Right lobe of liver (tissue), 6 donors: ENCODE measurements around the gene EIF6. TPM values are rescaled to one million over a fixed set of nuclear protein-coding genes. Genes with fewer than 3 reads are reported as not detected.
A peak's percentile ranks its signal among the peaks of the same experiment; 100 is the strongest.

Source experiments
- ATAC-seq, 4 donors: fragments of 200-7000 bp; cut with Tn5 transposase; one replicate each; pipeline ENCODE4 v1.9.1; 2020; ENCODE audit warnings: mild to moderate bottlenecking in 4 of 4, moderate library complexity in 4 of 4
- DNase-seq, 3 donors: peaks; one replicate each; pipeline ENCODE4 v3.0.0-alpha.2; 2020
- H3K27ac ChIP-seq, 3 donors: fragments of 200-600 bp; one replicate each; pipeline ENCODE4 v1.8.0; 2022
- H3K27me3 ChIP-seq, 2 donors: fragments of 200-600 bp; one replicate each; pipeline ENCODE4 v1.8.0; 2022
- H3K36me3 ChIP-seq, 4 donors: fragments of 200-600 bp; sonication (generic) in 1 of 4; one replicate each; pipeline versions ENCODE4 v1.5.1 to v1.8.0; 2017 to 2022; ENCODE audit warnings: control low read depth in 1 of 4
- H3K4me1 ChIP-seq, 4 donors: fragments of 200-600 bp; sonication (generic) in 1 of 4; one replicate each; pipeline versions ENCODE4 v1.5.1 to v1.8.0; 2017 to 2022; ENCODE audit warnings: control low read depth in 1 of 4
- H3K4me3 ChIP-seq, 3 donors: fragments of 200-600 bp; one replicate each; pipeline ENCODE4 v1.8.0; 2022
- H3K9me3 ChIP-seq, 4 donors: fragments of 200-600 bp; sonication (generic) in 1 of 4; one replicate each; pipeline versions ENCODE4 v1.5.1 to v1.8.0; 2017 to 2022; ENCODE audit warnings: control low read depth in 1 of 4
- POLR2A ChIP-seq: fragments of 450-650 bp; IDR thresholded peaks from one replicate; pipeline ENCODE4 v1.6.1; 2017; ENCODE audit warnings: antibody characterized with exemption, mild to moderate bottlenecking
- WGBS: methylation state at CpG from one replicate; pipeline ENCODE4 v1.1.6; 2018; ENCODE audit warnings: low coverage, low lambda C conversion rate; ENCODE audit not compliant: insufficient coverage; ENCODE audit errors: missing lambda C conversion rate; 5-methylcytosine and 5-hydroxymethylcytosine counted together
- intact Hi-C, 2 donors: fragments of 100-400 bp; cut with DNase I; formaldehyde crosslinking; loops; one replicate each; pipeline versions ENCODE4 v1.11.2 to v1.14.1; 2022
- total RNA-seq, 6 experiments: library from RNA; depleted of rRNA in 2 of 6; stranded (reverse); fragments of >200 nt in 2 of 6; fragmentation: NEBNext Ultra II Directional in 3 of 6; extraction: Animal tissue kit (Norgen Biotek cat#: 25700) in 3 of 6; gene quantifications; one replicate each; pipeline versions ENCODE4 v1.1.0 to v1.2.4, GENCODE V29; 2016 to 2023
- TF ChIP-seq, protein P1 (sequence below), 4 donors: fragments of 200-600 bp in 3 of 4; fragments of 450-650 bp in 1 of 4; IDR thresholded peaks; one replicate each; pipeline versions ENCODE4 v1.5.1 to v1.8.0; 2016 to 2022; ENCODE audit warnings: antibody characterized with exemption in 4 of 4, mild to moderate bottlenecking in 2 of 4
- donor health status: DM: no; HTN: yes; CAD: no.
- donor health status: DM: no; HTN: no; CAD: no.
- donor health status: DM: no; HTN: no; CAD: no.
- donor health status: DM: no; HTN: yes; CAD: no.
- donor health status: DM: no; HTN: yes; CAD: no.

Gene EIF6
- total RNA-seq, 6 experiments from 2014 or later = 73.6 to 131 (median 83.3) TPM

DNA sequence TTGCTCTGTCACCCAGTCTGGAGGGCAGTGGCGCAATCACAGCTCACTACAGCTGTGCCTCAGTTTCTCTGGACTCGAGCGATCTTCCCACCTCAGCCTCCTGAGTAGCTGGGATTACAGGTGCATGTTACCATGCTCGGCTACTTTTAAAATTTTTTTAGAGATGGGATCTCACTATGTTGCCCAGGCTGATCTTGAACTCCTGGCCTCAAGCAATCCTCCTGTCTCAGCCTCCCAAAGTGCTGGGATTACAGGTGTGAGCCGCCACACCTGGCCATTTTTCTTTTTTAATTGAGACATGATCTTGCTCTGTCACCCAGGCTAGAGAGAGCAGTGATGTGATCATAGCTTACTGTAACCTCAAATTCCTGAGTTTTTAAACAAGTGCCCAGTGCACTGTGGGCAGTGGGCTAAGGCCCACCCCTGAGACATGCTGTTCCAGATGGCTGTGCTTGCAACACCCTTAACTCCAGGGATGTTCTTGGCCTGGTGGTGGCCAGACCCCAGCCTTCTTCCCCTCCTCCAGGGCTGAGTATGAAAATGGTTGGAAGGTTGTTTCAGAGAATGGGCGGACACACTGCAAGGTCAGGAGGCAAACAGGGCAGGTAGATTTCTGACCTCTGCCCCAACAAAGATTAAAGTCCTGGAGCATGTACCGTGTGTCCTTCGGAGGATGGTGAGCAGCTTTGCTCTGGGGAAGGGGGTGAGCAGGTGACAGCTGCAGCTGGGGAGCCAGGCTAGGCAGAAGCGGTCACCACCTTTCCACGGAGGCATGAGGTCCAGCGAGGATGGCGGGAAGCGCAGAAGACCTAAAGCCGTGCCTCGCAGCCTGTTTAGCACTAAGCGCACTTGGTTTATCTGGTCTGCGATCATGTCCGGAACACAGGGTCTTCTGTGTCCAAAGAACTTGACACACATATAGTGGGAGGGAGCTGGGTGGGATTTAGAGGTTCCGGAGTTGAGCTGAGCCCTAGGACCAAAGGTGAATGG, 9.0 kb upstream of the EIF6 start:
- peaks cover 0 to 6% (median 0%) of the 10 kb centered on the region in 4 donors for H3K4me1 ChIP-seq
- intact Hi-C loops = no loop called here
- TF ChIP-seq, protein P1, sequence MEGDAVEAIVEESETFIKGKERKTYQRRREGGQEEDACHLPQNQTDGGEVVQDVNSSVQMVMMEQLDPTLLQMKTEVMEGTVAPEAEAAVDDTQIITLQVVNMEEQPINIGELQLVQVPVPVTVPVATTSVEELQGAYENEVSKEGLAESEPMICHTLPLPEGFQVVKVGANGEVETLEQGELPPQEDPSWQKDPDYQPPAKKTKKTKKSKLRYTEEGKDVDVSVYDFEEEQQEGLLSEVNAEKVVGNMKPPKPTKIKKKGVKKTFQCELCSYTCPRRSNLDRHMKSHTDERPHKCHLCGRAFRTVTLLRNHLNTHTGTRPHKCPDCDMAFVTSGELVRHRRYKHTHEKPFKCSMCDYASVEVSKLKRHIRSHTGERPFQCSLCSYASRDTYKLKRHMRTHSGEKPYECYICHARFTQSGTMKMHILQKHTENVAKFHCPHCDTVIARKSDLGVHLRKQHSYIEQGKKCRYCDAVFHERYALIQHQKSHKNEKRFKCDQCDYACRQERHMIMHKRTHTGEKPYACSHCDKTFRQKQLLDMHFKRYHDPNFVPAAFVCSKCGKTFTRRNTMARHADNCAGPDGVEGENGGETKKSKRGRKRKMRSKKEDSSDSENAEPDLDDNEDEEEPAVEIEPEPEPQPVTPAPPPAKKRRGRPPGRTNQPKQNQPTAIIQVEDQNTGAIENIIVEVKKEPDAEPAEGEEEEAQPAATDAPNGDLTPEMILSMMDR (IDR thresholded peaks at IDR 0.05) = no peak
- no peak for TF ChIP-seq POLR2A
- H3K4me3 ChIP-seq = no peak overlapping the region
- H3K27me3 ChIP-seq = no peaks in the 10 kb centered on the region
- ATAC-seq = peak in 1 of 4 donors; percentile 14
- no peaks in the 10 kb centered on the region for H3K36me3 ChIP-seq
- 89% methylated on average over 6 of the region's 19 CpGs for WGBS
- H3K9me3 ChIP-seq = no peaks in the 10 kb centered on the region
- no peak overlapping the region for H3K27ac ChIP-seq
- peak in 1 of 3 donors; percentile 34 for DNase-seq

DNA sequence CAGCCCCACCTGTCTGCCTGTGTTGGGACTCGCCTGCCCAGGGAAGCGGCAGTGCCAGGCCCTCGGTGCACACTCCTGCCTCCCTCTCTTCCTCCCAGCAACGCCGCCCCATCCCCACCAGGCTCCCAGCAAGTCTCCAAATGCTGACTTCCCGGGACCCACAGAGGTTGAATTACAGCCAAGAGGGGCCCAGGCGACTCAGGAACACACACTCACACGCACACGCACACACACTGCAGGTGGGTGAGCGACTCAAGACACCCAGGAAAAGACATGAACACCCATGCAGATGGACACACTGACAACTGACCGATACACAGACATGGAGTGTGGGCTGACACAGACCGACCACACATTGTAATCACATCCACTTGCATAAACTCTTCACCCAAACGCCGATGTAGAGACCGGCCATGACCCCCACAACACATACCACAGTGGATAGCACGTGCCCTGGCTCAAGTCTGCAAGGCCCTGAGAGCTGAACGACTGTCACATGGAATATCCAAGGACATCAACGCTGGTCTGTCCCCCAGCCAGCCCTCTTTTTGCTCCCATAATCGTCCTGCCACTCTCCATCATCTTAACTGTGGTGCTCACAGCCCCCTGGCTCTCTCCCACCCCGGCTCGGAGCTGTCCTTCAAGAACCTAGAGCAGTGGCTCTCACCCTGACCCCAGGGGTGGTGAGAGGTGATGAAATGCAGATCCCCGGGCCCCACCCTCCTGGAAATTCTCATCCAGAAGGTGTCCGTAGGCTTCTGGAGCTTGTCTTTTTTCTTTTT, 8.1 kb upstream of the EIF6 start:
- TF ChIP-seq, protein P1 (IDR thresholded peaks at IDR 0.05) = no peak
- TF ChIP-seq POLR2A = no peak
- ATAC-seq (no peak), DNase-seq (peak in 1 of 3 donors; percentile 28)
- H3K9me3 ChIP-seq = no peaks in the 10 kb centered on the region
- H3K4me1 ChIP-seq = peaks cover 0 to 6% (median 0%) of the 10 kb centered on the region in 4 donors
- intact Hi-C loops = no loop called here
- H3K27me3 ChIP-seq = no peaks in the 10 kb centered on the region
- H3K4me3 ChIP-seq = no peak overlapping the region
- 73% methylated on average over 12 of the region's 23 CpGs for WGBS
- H3K36me3 ChIP-seq = no peaks in the 10 kb centered on the region
- no peak overlapping the region for H3K27ac ChIP-seq

- Histone ChIP-seq H3K36me3 (no peaks in the 10 kb centered on the region), H3K27me3 (no peaks in the 10 kb centered on the region), H3K4me1 (peaks cover 0 to 7% (median 1%) of the 10 kb centered on the region in 4 donors), H3K27ac (no peak within 1 kb of the TSS), H3K9me3 (no peaks in the 10 kb centered on the region), H3K4me3 (no peak within 1 kb of the TSS)
- no peak for TF ChIP-seq POLR2A
- TF ChIP-seq, protein P1 (IDR thresholded peaks at IDR 0.05) = no peak
- DNase-seq (no peak), ATAC-seq (no peak)
- WGBS = 100% methylated on average over 4 of the region's 40 CpGs
- intact Hi-C loops = no loop called here
These were observed 7.3 kb upstream of the EIF6 start, which contains the start of gene FAM83C for GRCh38 chr20:35291654-35292503. Gene FAM83C (minus strand): TSS chr20:35292425. CDS start chr20:35292304, 121 bp downstream.

DNA sequence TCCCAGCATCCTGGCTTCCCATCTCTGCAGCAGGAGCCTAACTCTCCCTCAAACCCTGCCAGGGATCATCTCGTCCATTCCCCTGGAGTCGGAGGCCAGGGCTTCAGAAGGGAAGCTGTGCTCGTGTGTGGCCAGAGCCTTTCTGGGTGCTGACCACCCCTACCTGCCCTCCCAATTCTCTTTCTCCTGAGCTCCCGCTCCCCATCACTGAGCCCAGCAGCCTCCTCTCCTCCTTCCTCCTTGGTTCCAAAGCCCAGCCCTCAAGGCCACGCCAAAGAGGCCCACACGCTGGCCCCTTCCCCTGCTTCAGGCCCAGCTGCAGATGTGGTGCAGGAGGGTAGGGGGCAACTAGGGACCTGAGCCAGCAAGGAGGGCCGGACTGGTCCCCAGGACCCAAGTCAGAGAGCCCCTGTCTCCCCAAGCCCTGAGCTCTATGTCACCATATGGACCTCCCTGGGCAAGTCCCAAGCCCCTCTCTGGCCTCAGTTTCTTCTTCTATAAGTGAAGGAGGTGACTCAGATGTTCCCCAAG, 6.4 kb upstream of the EIF6 start:
- Histone ChIP-seq H3K4me3 (no peak overlapping the region), H3K27ac (no peak overlapping the region), H3K4me1 (peaks cover 0 to 15% (median 5%) of the 10 kb centered on the region in 4 donors), H3K36me3 (no peaks in the 10 kb centered on the region), H3K9me3 (no peaks in the 10 kb centered on the region), H3K27me3 (no peaks in the 10 kb centered on the region)
- no peak for TF ChIP-seq POLR2A
- TF ChIP-seq, protein P1 (IDR thresholded peaks at IDR 0.05) = no peak
- DNase-seq = no peak
- ATAC-seq = no peak
- 89% methylated on average over 3 of the region's 7 CpGs for WGBS
- intact Hi-C loops = no loop called here
